Heart left ventricle (tissue), 13 donors: ENCODE measurements around the gene BICC1.

ENCODE experiments used
- CTCF ChIP-seq, 12 donors: fragments of 200-600 bp; sonication (generic) in 4 of 12; IDR thresholded peaks; one replicate each; pipeline versions ENCODE4 v1.5.0 to v1.8.0; 2018 to 2022; ENCODE audit warnings: antibody characterized with exemption in 12 of 12, mild to moderate bottlenecking in 5 of 12
- POLR2A ChIP-seq, 2 donors: fragments of 450-650 bp; IDR thresholded peaks; one replicate each; pipeline ENCODE4 v1.6.1; 2017; ENCODE audit warnings: antibody characterized with exemption in 2 of 2, mild to moderate bottlenecking in 2 of 2, moderate library complexity in 2 of 2
- donor health status: ischemic (EF 13 %, LVEDD 7.1; RV severe dilation, severe dysfunction).
- donor health status: DM: no; HTN: yes; CAD: no.
- donor health status: DM: no; HTN: no; CAD: no.
- donor health status: ischemic (EF 25% LVEDD 6.9; RV normal size, moderate dysfunction).
- donor health status: ischemic (EF 25% LVEDD 5.7; RV mildly dilated, moderate dysfunction).
- donor health status: ischemic (EF 35%, LVEDD 5.7; RV mildly dilated, moderate dysfunction).
- donor health status: nonischemic (EF 11% LVEDD 7.7; RV severe dilation, severe dysfunction).
- donor health status: DM: yes; HTN: yes; CAD: no.
- donor health status: PGD.
- donor health status: ischemic (EF 29% LVEDD 5.4; RV normal size, mild dysfunction).
- donor health status: nonischemic (EF 23%, LVEDD 6.1; RV moderate dilation, normal function).

GRCh38 chr10:58741673-58742072 lies 229.0 kb downstream of the BICC1 start:
- TF ChIP-seq POLR2A (IDR thresholded peaks at IDR 0.05) (no peak), CTCF (IDR thresholded peaks at IDR 0.05) (no peak)
